Esophagus squamous epithelium (tissue), 4 donors: ENCODE data around the gene DKK2.

ENCODE experiments used
- POLR2A ChIP-seq, 4 donors: fragments of 450-650 bp; IDR thresholded peaks; one replicate each; pipeline ENCODE4 v1.6.1; 2017; ENCODE audit warnings: antibody characterized with exemption in 4 of 4, mild to moderate bottlenecking in 4 of 4, moderate library complexity in 3 of 4
- TF ChIP-seq, protein P1 (sequence below), 6 experiments: fragments of 450-650 bp in 4 of 6; fragments of 200-600 bp in 2 of 6; sonication (generic) in 2 of 6; IDR thresholded peaks; one replicate each; pipeline ENCODE4 v1.5.1; 2016 to 2019; ENCODE audit warnings: antibody characterized with exemption in 6 of 6, mild to moderate bottlenecking in 4 of 6, moderate library complexity in 4 of 6

DNA sequence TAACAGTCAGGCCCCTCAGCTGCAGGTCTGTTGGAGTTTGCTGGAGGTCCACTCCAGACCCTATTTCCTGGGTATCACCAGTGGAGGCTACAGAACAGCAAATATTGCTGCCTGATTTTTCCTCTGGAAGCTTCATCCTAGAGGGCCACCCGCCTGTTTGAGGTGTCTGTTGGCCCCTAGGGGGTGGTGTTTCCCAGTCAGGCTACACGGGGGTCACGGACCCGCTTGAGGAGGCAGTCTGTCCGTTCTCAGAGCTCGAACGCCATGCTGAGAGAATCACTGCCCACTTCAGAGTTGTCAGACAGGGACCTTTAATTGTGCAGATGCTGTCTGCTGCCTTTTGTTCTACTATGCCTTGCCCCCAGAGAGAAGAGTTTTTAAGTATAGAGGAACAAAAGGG lies 160.8 kb downstream of the DKK2 start:
- TF ChIP-seq POLR2A (IDR thresholded peaks at IDR 0.05), result no peak
- TF ChIP-seq, protein P1, sequence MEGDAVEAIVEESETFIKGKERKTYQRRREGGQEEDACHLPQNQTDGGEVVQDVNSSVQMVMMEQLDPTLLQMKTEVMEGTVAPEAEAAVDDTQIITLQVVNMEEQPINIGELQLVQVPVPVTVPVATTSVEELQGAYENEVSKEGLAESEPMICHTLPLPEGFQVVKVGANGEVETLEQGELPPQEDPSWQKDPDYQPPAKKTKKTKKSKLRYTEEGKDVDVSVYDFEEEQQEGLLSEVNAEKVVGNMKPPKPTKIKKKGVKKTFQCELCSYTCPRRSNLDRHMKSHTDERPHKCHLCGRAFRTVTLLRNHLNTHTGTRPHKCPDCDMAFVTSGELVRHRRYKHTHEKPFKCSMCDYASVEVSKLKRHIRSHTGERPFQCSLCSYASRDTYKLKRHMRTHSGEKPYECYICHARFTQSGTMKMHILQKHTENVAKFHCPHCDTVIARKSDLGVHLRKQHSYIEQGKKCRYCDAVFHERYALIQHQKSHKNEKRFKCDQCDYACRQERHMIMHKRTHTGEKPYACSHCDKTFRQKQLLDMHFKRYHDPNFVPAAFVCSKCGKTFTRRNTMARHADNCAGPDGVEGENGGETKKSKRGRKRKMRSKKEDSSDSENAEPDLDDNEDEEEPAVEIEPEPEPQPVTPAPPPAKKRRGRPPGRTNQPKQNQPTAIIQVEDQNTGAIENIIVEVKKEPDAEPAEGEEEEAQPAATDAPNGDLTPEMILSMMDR (IDR thresholded peaks at IDR 0.05), result no peak
